ENCODE results near the gene CLEC18C.
"Not testable (repeated sequence)": the region's sequence is repeated elsewhere in the genome, so short reads cannot be mapped to it uniquely, and the experiment has no call there.

The CLEC18C gene

GRCh38 chr16:70151391-70151790, 22.2 kb upstream of the CLEC18C start:
- Mint-ChIP-seq H3K27me3 (ENCODE audit: low read depth) (peaks cover 4% of the 10 kb centered on the region), H3K36me3 (ENCODE audit: low read depth) (peaks cover 56% of the 10 kb centered on the region), H3K4me1 (no peaks in the 10 kb centered on the region), H3K4me3 (no peak overlapping the region), H3K27ac (no peak overlapping the region), H3K9me3 (no peaks in the 10 kb centered on the region)
- TF ChIP-seq CTCF (IDR thresholded peaks at IDR 0.05; ENCODE audit: unreplicated experiment in 3 of 3) = no peak

GRCh38 chr16:70151941-70152509, 21.6 kb upstream of the CLEC18C start:
- Mint-ChIP-seq H3K4me3 (no peak overlapping the region), H3K4me1 (no peaks in the 10 kb centered on the region), H3K27ac (no peak overlapping the region), H3K36me3 (ENCODE audit: low read depth) (peaks cover 56% of the 10 kb centered on the region), H3K9me3 (no peaks in the 10 kb centered on the region), H3K27me3 (ENCODE audit: low read depth) (peaks cover 4% of the 10 kb centered on the region)
- TF ChIP-seq CTCF (IDR thresholded peaks at IDR 0.05; ENCODE audit: unreplicated experiment in 3 of 3) = no peak

- Mint-ChIP-seq H3K27me3 (ENCODE audit: low read depth) (peaks cover 4% of the 10 kb centered on the region), H3K27ac (no peak overlapping the region), H3K4me3 (no peak overlapping the region), H3K4me1 (no peaks in the 10 kb centered on the region), H3K9me3 (no peaks in the 10 kb centered on the region), H3K36me3 (ENCODE audit: low read depth) (peaks cover 56% of the 10 kb centered on the region)
- TF ChIP-seq CTCF (IDR thresholded peaks at IDR 0.05; ENCODE audit: unreplicated experiment in 3 of 3) = no peak
Measured at GRCh38 chr16:70152578-70153302, 20.8 kb upstream of the CLEC18C start.

GRCh38 chr16:70154736-70155135, 18.9 kb upstream of the CLEC18C start:
- not testable (repeated sequence) for H3K9me3 Mint-ChIP-seq; H3K27ac Mint-ChIP-seq; H3K27me3 Mint-ChIP-seq (ENCODE audit: low read depth); H3K4me3 Mint-ChIP-seq; H3K4me1 Mint-ChIP-seq
- peaks cover 43% of the 10 kb centered on the region for H3K36me3 Mint-ChIP-seq (ENCODE audit: low read depth)

- no peaks in the 10 kb centered on the region for H3K4me1 Mint-ChIP-seq
- no peak overlapping the region for H3K4me3 Mint-ChIP-seq
- H3K27ac Mint-ChIP-seq = no peak overlapping the region
- peaks cover 31% of the 10 kb centered on the region for H3K36me3 Mint-ChIP-seq (ENCODE audit: low read depth)
- no peak for TF ChIP-seq CTCF (IDR thresholded peaks at IDR 0.05; ENCODE audit: unreplicated experiment in 3 of 3)
- no peaks in the 10 kb centered on the region for H3K9me3 Mint-ChIP-seq
- no peaks in the 10 kb centered on the region for H3K27me3 Mint-ChIP-seq (ENCODE audit: low read depth)
Measured at GRCh38 chr16:70156207-70156978, 17.2 kb upstream of the CLEC18C start.

GRCh38 chr16:70157105-70157476, 16.5 kb upstream of the CLEC18C start:
- Mint-ChIP-seq H3K27me3 (ENCODE audit: low read depth) (no peaks in the 10 kb centered on the region), H3K27ac (no peak overlapping the region), H3K4me3 (no peak overlapping the region), H3K9me3 (no peaks in the 10 kb centered on the region), H3K36me3 (ENCODE audit: low read depth) (peaks cover 29% of the 10 kb centered on the region), H3K4me1 (no peaks in the 10 kb centered on the region)
- no peak for TF ChIP-seq CTCF (IDR thresholded peaks at IDR 0.05; ENCODE audit: unreplicated experiment in 3 of 3)

All from nephron (organoid).